T-helper 2 cell treated with Interferon-gamma antibody and Interleukin-4, amounts not matched to agents 5 μg/mL and 100 μg/mL, for 36 hours (primary cell): ENCODE data around the gene MDGA2.
"Not testable (repeated sequence)": the region's sequence is repeated elsewhere in the genome, so short reads cannot be mapped to it uniquely, and the experiment has no call there.

ENCODE experiments used
- DNase-seq: peaks from one replicate; pipeline ENCODE4 v3.0.0; 2021; ENCODE audit warnings: low spot score
- H3K27ac Mint-ChIP-seq: one replicate; pipeline ENCODE4 v1.8.0; 2021; ENCODE audit warnings: mild to moderate bottlenecking, mixed read lengths
- H3K27me3 Mint-ChIP-seq: one replicate; pipeline ENCODE4 v1.8.0; 2021; ENCODE audit warnings: low read depth, mixed read lengths
- H3K36me3 Mint-ChIP-seq: one replicate; pipeline ENCODE4 v1.8.0; 2021; ENCODE audit warnings: low read depth, mixed read lengths
- H3K4me1 Mint-ChIP-seq: one replicate; pipeline ENCODE4 v1.8.0; 2021; ENCODE audit warnings: low read depth, mixed read lengths
- H3K4me3 Mint-ChIP-seq: one replicate; pipeline ENCODE4 v1.8.0; 2022; ENCODE audit warnings: mild to moderate bottlenecking, moderate library complexity, mixed read lengths
- H3K9me3 Mint-ChIP-seq: one replicate; pipeline ENCODE4 v1.8.0; 2021; ENCODE audit warnings: mixed read lengths

The MDGA2 gene

GRCh38 chr14:47194055-47194454 is 481.4 kb downstream of the MDGA2 start:
- no peaks in the 10 kb centered on the region for H3K27me3 Mint-ChIP-seq
- no peaks in the 10 kb centered on the region for H3K36me3 Mint-ChIP-seq
- H3K27ac Mint-ChIP-seq, result no peak overlapping the region
- DNase-seq, result no peak
- H3K4me1 Mint-ChIP-seq, result no peaks in the 10 kb centered on the region
- H3K9me3 Mint-ChIP-seq, result peaks cover 4% of the 10 kb centered on the region
- no peak overlapping the region for H3K4me3 Mint-ChIP-seq

DNA sequence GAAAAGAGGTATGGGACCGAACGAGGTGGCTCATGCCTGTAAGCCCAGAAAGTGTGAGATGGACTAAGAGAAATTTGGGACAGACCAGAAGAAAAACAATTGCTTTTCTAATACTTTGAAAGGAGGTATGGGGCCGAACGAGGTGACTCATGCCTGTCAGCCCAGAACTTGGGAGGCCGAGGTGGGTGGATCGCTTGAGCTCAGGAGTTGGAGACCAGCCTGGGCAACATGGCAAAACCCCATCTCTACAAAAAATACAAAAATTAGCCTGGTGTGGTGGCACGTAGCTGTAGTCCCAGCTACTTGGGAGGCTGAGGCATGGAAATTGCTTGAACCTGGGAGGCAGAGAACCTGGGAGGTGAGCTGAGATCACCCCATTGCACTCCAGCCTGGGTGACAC is 483.2 kb downstream of the MDGA2 start:
- H3K27me3 Mint-ChIP-seq, H3K4me1 Mint-ChIP-seq: not testable (repeated sequence)

DNA sequence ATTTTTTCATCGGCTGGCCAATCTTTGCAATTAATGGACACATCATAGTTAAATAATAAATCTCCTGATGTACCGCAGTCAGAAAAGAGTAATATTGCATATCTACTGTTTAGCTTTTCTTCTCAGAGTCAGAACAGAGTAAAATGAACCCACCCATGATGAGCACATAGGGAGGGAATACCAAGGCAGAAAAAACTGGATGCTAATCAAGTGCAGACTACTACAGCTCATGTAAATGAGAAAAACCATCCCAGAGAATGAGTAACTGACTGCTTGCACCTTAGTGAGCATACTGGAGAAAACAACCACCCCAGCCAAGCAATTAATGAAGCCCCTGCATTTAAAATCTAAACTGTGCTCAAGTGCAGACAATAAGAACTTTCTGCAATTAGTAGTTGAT is 483.7 kb downstream of the MDGA2 start:
- Mint-ChIP-seq H3K27me3 (no peaks in the 10 kb centered on the region), H3K27ac (no peak overlapping the region), H3K36me3 (no peaks in the 10 kb centered on the region), H3K4me1 (no peaks in the 10 kb centered on the region), H3K4me3 (no peak overlapping the region), H3K9me3 (peaks cover 4% of the 10 kb centered on the region)
- DNase-seq, result no peak

More for the DNA sequence above, 483.2 kb downstream of the MDGA2 start:
- H3K36me3 Mint-ChIP-seq, H3K9me3 Mint-ChIP-seq, H3K4me3 Mint-ChIP-seq, DNase-seq, H3K27ac Mint-ChIP-seq: not testable (repeated sequence)

DNA sequence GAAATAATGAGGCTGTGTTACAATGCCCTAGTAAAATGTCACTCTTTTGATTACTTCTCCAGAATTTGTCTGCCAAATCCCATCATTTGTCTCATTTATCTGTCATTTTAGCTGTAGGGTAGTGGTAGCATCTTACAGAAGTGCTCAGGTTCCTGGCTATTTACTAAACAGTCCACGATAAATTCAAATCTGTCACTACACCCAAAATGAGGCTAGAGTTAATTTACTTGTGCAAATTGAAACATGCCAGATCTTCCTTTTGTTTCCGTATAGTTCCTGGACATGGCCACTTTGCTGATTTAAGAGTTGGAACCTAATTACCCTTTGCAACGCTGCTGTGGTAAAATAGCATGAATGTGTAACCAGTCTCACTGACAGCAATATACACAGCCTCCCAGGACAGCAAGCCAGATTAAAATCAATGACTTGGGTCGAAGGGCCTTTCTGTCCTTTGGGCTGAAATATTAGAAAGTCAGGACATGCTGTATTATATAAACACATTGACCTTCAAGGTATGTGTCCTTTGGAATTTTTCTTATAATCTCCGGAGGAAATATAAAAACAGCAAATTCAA is 485.4 kb downstream of the MDGA2 start:
- peaks cover 4% of the 10 kb centered on the region for H3K9me3 Mint-ChIP-seq
- no peak overlapping the region for H3K4me3 Mint-ChIP-seq
- no peaks in the 10 kb centered on the region for H3K4me1 Mint-ChIP-seq
- no peak overlapping the region for H3K27ac Mint-ChIP-seq
- no peaks in the 10 kb centered on the region for H3K36me3 Mint-ChIP-seq
- H3K27me3 Mint-ChIP-seq, result no peaks in the 10 kb centered on the region
- DNase-seq, result no peak

DNA sequence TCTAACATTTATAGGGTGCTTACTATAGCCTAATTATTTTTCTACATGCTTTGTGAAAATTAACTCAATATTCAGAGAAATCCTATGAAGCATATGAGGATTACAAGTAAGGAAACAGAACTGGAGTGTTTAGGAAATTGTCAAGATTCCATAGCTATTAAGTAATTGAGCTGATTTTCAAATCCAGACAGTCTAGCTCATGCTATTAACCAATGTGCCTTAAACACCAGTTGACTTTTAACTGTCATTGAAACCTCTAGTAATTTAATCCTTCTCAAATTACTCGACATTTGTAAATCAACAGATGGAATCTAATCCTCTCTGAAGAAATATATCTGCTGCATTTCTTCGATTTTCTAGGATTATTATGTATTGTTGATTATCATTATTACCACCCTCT is 488.9 kb downstream of the MDGA2 start:
- no peak overlapping the region for H3K4me3 Mint-ChIP-seq
- peaks cover 4% of the 10 kb centered on the region for H3K9me3 Mint-ChIP-seq
- no peak for DNase-seq
- H3K27ac Mint-ChIP-seq, result no peak overlapping the region
- H3K36me3 Mint-ChIP-seq, result no peaks in the 10 kb centered on the region
- no peaks in the 10 kb centered on the region for H3K27me3 Mint-ChIP-seq
- H3K4me1 Mint-ChIP-seq, result no peaks in the 10 kb centered on the region

- no peaks in the 10 kb centered on the region for H3K36me3 Mint-ChIP-seq
- H3K4me1 Mint-ChIP-seq, result no peaks in the 10 kb centered on the region
- H3K9me3 Mint-ChIP-seq, result peaks cover 16% of the 10 kb centered on the region
- no peak for DNase-seq
- no peak overlapping the region for H3K27ac Mint-ChIP-seq
- H3K4me3 Mint-ChIP-seq, result no peak overlapping the region
- H3K27me3 Mint-ChIP-seq, result no peaks in the 10 kb centered on the region
Measured at GRCh38 chr14:47179906-47180305, 495.5 kb downstream of the MDGA2 start.

DNA sequence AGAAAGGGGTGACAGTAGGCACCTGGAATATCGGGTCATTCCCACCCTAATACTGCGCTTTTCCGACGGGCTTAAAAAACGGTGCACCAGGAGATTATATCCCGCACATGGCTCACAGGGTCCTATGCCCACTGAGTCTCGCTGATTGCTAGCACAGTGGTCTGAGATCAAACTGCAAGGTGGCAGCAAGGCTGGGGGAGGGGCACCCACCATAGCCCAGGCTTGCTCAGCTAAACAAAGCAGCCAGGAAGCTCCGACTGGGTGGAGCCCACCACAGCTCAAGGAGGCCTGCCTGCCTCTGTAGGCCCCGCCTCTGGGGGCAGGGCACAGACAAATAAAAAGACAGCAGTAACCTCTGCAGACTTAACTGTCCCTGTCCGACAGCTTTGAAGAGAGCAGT is 503.5 kb downstream of the MDGA2 start:
- not testable (repeated sequence) for H3K27me3 Mint-ChIP-seq, H3K4me3 Mint-ChIP-seq, H3K36me3 Mint-ChIP-seq, H3K4me1 Mint-ChIP-seq, H3K27ac Mint-ChIP-seq, DNase-seq
- H3K9me3 Mint-ChIP-seq, result peaks cover 20% of the 10 kb centered on the region

DNA sequence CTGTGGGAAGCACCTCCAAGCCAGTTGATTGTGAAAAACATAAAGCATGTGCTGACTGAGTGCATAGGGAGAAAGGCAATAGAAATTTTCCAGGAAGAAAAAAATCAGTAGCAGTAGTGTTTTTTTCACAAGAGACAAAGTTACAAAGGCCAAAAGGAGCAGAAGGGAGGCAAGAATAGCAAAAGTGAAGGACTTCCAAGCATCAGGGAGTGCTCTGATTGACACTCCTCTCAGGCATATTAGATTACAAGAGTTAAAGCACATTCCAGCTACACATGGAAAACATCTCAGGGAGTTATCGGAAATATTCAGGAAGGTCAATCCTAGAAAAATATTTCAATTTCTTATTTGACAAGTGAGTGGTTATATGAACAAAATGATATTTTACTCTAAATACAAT is 508.0 kb downstream of the MDGA2 start:
- no peak for DNase-seq
- Mint-ChIP-seq H3K4me3 (no peak overlapping the region), H3K27me3 (no peaks in the 10 kb centered on the region), H3K4me1 (no peaks in the 10 kb centered on the region), H3K36me3 (no peaks in the 10 kb centered on the region), H3K27ac (no peak overlapping the region), H3K9me3 (peaks cover 13% of the 10 kb centered on the region)

DNA sequence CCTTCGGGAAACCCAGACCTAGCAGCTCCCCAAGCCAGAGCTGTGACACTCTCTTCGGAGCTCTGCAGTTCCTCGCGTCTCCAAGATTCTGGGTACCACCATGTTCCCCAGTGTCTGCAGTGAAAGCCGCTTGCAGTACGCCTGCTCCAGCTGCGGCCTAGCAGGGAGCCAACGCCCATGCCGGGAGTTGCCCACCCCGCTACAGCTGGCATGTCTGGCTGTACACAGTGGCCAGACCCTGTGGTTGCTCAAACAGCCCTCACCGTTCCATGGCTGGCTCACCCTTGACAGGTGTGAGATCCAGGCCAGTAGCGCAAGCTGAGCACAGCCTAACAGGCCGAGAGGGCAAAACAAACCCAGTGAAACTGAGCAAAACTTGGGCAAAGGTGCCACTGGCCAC is 520.0 kb downstream of the MDGA2 start:
- Mint-ChIP-seq H3K4me1 (no peaks in the 10 kb centered on the region), H3K36me3 (no peaks in the 10 kb centered on the region), H3K4me3 (no peak overlapping the region), H3K27ac (no peak overlapping the region), H3K9me3 (peaks cover 24% of the 10 kb centered on the region), H3K27me3 (no peaks in the 10 kb centered on the region)
- DNase-seq, result no peak

GRCh38 chr14:47154276-47154797 is 521.1 kb downstream of the MDGA2 start:
- Mint-ChIP-seq H3K27me3 (no peaks in the 10 kb centered on the region), H3K4me1 (no peaks in the 10 kb centered on the region), H3K4me3 (no peak overlapping the region), H3K9me3 (peaks cover 32% of the 10 kb centered on the region), H3K27ac (no peak overlapping the region), H3K36me3 (no peaks in the 10 kb centered on the region)
- DNase-seq, result no peak

- H3K36me3 Mint-ChIP-seq, result no peaks in the 10 kb centered on the region
- H3K9me3 Mint-ChIP-seq, result peaks cover 32% of the 10 kb centered on the region
- no peak overlapping the region for H3K4me3 Mint-ChIP-seq
- no peak for DNase-seq
- H3K4me1 Mint-ChIP-seq, result no peaks in the 10 kb centered on the region
- H3K27me3 Mint-ChIP-seq, result no peaks in the 10 kb centered on the region
- no peak overlapping the region for H3K27ac Mint-ChIP-seq
Measured at GRCh38 chr14:47153746-47154145, 521.7 kb downstream of the MDGA2 start.

DNA sequence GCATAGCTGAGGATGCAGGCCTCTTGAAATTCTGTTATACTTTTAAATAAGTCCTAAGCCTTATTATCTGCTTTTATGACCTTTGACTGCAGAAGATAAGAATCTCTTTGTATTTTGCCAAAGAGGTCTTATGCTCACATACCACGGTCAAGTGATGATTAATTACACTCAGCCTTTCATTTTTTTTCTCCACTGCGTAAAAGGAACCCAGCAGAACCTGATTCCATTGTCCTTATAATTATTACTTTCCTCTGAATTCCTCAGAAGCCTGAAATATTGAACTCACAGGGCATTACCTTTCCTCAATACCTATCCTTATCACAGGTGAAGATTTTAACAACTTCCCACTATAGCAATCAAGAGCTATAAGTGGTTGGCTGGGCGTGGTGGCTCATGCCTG is 525.1 kb downstream of the MDGA2 start:
- no peaks in the 10 kb centered on the region for H3K36me3 Mint-ChIP-seq
- peaks cover 27% of the 10 kb centered on the region for H3K9me3 Mint-ChIP-seq
- no peak for DNase-seq
- no peak overlapping the region for H3K27ac Mint-ChIP-seq
- no peak overlapping the region for H3K4me3 Mint-ChIP-seq
- no peaks in the 10 kb centered on the region for H3K27me3 Mint-ChIP-seq
- H3K4me1 Mint-ChIP-seq, result no peaks in the 10 kb centered on the region

- H3K9me3 Mint-ChIP-seq, result peaks cover 22% of the 10 kb centered on the region
- H3K27me3 Mint-ChIP-seq, result no peaks in the 10 kb centered on the region
- no peak for DNase-seq
- no peaks in the 10 kb centered on the region for H3K36me3 Mint-ChIP-seq
- no peak overlapping the region for H3K4me3 Mint-ChIP-seq
- H3K4me1 Mint-ChIP-seq, result no peaks in the 10 kb centered on the region
- no peak overlapping the region for H3K27ac Mint-ChIP-seq
Measured at GRCh38 chr14:47149326-47149725, 526.1 kb downstream of the MDGA2 start.

GRCh38 chr14:47148686-47149085 is 526.7 kb downstream of the MDGA2 start:
- Mint-ChIP-seq H3K9me3 (peaks cover 20% of the 10 kb centered on the region), H3K27ac (no peak overlapping the region), H3K27me3 (no peaks in the 10 kb centered on the region), H3K36me3 (no peaks in the 10 kb centered on the region), H3K4me3 (no peak overlapping the region), H3K4me1 (no peaks in the 10 kb centered on the region)
- no peak for DNase-seq

GRCh38 chr14:47120645-47121044 is 554.8 kb downstream of the MDGA2 start:
- Mint-ChIP-seq H3K9me3 (peaks cover 7% of the 10 kb centered on the region), H3K36me3 (no peaks in the 10 kb centered on the region), H3K4me3 (no peak overlapping the region), H3K4me1 (no peaks in the 10 kb centered on the region), H3K27me3 (no peaks in the 10 kb centered on the region), H3K27ac (no peak overlapping the region)
- no peak for DNase-seq
